ENCODE data around the gene DLGAP1.

- no peak for TF ChIP-seq EZH2phosphoT487 (IDR thresholded peaks at IDR 0.05; ENCODE audit: insufficient read depth, low read depth)
- no peak for TF ChIP-seq EZH2 (IDR thresholded peaks at IDR 0.05; ENCODE audit: insufficient read depth, poor library complexity, severe bottlenecking)
Measured at GRCh38 chr18:4270988-4271387, 184.1 kb downstream of the DLGAP1 start.
